RWPE2 (cell line): ENCODE results near the gene FAM131A.
"Not testable (repeated sequence)": the region's sequence is repeated elsewhere in the genome, so short reads cannot be mapped to it uniquely, and the experiment has no call there.

Experiments
- ATAC-seq: fragments of 200-7000 bp; cut with Tn5 transposase; 3 replicates; pipeline ENCODE4 v1.9.1; 2021; ENCODE audit warnings: low read depth
- DNase-seq: peaks from one replicate; pipeline ENCODE4 v3.0.0-alpha.2; 2020; ENCODE audit warnings: low spot score
- H3K27ac ChIP-seq: fragments of 450-650 bp; 2 replicates; pipeline ENCODE4 v1.5.1; 2017; ENCODE audit warnings: mild to moderate bottlenecking; ENCODE audit not compliant: poor library complexity, severe bottlenecking
- H3K27me3 ChIP-seq: fragments of 250-450 bp; sonication (Bioruptor Pico); 2 replicates; pipeline ENCODE4 v1.5.1; 2021; ENCODE audit warnings: mild to moderate bottlenecking, moderate library complexity; ENCODE audit not compliant: insufficient read depth, poor library complexity, severe bottlenecking
- H3K36me3 ChIP-seq: fragments of 250-450 bp; sonication (Bioruptor Pico); 2 replicates; pipeline ENCODE4 v1.5.1; 2020; ENCODE audit warnings: low read depth, mild to moderate bottlenecking, moderate library complexity
- H3K4me1 ChIP-seq: fragments of 250-450 bp; sonication (Bioruptor Pico); 2 replicates; pipeline ENCODE4 v1.5.1; 2021; ENCODE audit warnings: mild to moderate bottlenecking, moderate library complexity; ENCODE audit not compliant: insufficient read depth, poor library complexity, severe bottlenecking
- H3K4me3 ChIP-seq: fragments of 250-450 bp; sonication (Bioruptor Pico); 2 replicates; pipeline ENCODE4 v1.5.1; 2021; ENCODE audit warnings: mild to moderate bottlenecking, moderate library complexity; ENCODE audit not compliant: severe bottlenecking
- H3K9me3 ChIP-seq: fragments of 250-450 bp; sonication (Bioruptor Pico); 2 replicates; pipeline ENCODE4 v1.5.1; 2021; ENCODE audit warnings: mild to moderate bottlenecking, moderate library complexity; ENCODE audit not compliant: severe bottlenecking
- CTCF ChIP-seq: fragments of 450-650 bp; IDR thresholded peaks from one replicate; pipeline ENCODE4 v1.5.1; 2017; ENCODE audit warnings: mild to moderate bottlenecking, moderate library complexity; ENCODE audit not compliant: poor library complexity, severe bottlenecking

Gene FAM131A

DNA sequence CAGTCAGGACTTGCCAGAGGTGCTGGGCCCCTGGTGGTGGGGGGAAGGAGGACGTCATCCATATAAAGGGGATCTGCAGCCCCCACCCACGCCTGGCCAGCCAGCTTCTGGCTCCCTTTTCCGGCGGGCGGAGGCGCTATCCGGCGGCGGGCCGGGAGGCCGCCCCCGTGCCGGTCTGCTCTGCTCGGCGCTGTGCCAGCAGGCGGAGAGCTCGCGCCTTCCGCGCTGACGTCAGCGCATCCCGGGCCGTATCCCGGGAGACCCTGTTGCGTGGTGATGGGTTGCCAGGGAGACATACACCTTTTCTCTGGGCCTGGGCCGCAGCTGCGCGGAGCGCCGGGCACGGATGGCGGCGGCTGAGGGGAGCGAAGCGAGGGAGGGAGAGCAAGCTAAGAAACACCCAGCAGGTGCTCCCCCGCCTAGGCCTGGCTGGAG is 1.1 kb downstream of the FAM131A start:
- H3K9me3 ChIP-seq, result no peaks in the 10 kb centered on the region
- ATAC-seq (no peak), DNase-seq (no peak)
- H3K27me3 ChIP-seq, result no peaks in the 10 kb centered on the region
- peaks cover 25% of the 10 kb centered on the region for H3K4me1 ChIP-seq
- no peak for TF ChIP-seq CTCF
- peaks cover 41% of the 10 kb centered on the region for H3K36me3 ChIP-seq
- H3K27ac ChIP-seq, result peak overlapping the region; percentile 1
- no peak overlapping the region for H3K4me3 ChIP-seq

GRCh38 chr3:184339001-184339400 is 1.6 kb downstream of the FAM131A start:
- DNase-seq (no peak), ATAC-seq (no peak)
- no peak overlapping the region for H3K4me3 ChIP-seq
- no peaks in the 10 kb centered on the region for H3K9me3 ChIP-seq
- peaks cover 40% of the 10 kb centered on the region for H3K36me3 ChIP-seq
- peaks cover 20% of the 10 kb centered on the region for H3K4me1 ChIP-seq
- H3K27me3 ChIP-seq, result no peaks in the 10 kb centered on the region
- TF ChIP-seq CTCF, result no peak
- H3K27ac ChIP-seq, result peak overlapping the region; percentile 1

DNA sequence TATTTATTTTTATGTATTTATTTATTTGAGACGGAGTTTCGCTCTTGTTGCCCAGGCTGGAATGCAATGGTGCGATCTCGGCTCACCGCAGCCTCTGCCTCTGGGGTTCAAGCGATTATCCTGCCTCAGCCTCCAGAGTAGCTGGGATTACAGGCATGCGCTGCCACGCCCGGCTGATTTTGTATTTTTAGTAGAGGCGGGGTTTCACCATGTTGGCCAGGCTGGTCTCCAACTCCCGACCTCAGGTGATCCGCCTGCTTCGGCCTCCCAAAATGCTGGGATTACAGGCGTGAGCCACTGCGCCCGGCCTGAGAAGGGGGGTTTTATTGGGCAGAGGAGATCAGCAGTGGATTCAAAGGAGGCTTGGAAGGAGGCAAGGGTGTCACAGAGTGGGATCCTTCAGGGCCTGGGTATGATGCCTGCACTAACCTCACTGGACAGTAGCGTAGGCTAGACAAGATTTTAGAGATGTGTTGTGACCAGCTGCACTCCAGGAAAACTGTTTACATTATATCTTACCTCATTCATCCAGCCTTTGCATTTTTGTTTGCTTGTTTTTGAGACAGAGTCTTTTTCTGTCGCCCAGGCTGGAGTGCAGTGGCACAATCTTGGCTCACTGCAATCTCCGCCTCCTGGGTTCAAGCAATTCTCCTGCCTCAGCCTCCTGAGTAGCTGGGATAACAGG is 2.2 kb downstream of the FAM131A start:
- H3K36me3 ChIP-seq, result peaks cover 36% of the 10 kb centered on the region
- peaks cover 14% of the 10 kb centered on the region for H3K4me1 ChIP-seq

GRCh38 chr3:184341925-184342324 is 4.5 kb downstream of the FAM131A start:
- H3K4me1 ChIP-seq, result peaks cover 12% of the 10 kb centered on the region
- H3K36me3 ChIP-seq, result peaks cover 26% of the 10 kb centered on the region
- ATAC-seq (peak; percentile 58), DNase-seq (no peak)
- TF ChIP-seq CTCF, result no peak
- H3K27me3 ChIP-seq, result no peaks in the 10 kb centered on the region
- no peak overlapping the region for H3K27ac ChIP-seq
- H3K4me3 ChIP-seq, result no peak overlapping the region
- no peaks in the 10 kb centered on the region for H3K9me3 ChIP-seq

More for the DNA sequence above, 2.2 kb downstream of the FAM131A start:
- ATAC-seq, H3K27me3 ChIP-seq, H3K4me3 ChIP-seq, DNase-seq, H3K9me3 ChIP-seq: not testable (repeated sequence)
- H3K27ac ChIP-seq, result peak overlapping the region; percentile 1

DNA sequence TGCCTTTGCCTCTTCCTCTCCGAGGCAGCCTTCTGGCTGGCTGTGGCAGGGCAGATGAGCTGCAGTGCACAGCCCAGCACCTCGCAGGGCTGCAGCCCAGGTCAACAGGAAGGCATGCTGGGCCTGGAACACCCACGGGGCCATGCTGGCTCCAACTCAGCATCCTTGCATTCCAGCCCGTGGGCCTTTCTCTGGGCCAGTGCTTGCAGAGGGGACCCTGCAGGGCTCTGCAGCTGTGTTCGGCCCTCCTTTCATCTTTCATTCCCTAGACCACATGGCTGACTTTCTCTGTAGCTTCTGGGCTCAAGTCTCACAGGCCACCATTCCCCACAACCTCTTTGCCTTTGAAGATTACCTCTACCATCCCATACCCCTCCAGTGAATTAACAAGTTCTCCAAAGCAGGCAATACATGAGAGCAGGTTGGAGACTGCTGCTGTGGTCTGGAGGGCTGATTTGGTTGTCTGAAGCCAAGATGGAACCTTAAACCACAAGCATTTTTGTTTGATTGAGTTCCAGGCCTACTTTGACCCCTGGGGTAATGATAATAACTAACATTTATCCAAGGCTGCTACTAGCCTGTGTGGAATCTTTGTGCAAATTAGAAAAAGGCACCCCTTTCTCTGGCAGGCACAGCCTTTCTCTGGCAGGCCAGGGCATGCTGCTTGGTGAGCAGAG is 5.9 kb downstream of the FAM131A start:
- no peak for TF ChIP-seq CTCF
- Histone ChIP-seq H3K4me1 (peaks cover 5% of the 10 kb centered on the region), H3K9me3 (no peaks in the 10 kb centered on the region), H3K36me3 (peaks cover 21% of the 10 kb centered on the region), H3K27me3 (no peaks in the 10 kb centered on the region), H3K4me3 (no peak overlapping the region), H3K27ac (no peak overlapping the region)
- DNase-seq (no peak), ATAC-seq (no peak)
